HG02623 (cell line): ENCODE data around the gene A4GNT.
A peak's percentile ranks its signal among the peaks of the same experiment; 100 is the strongest.
"Not testable (repeated sequence)": the region's sequence is repeated elsewhere in the genome, so short reads cannot be mapped to it uniquely, and the experiment has no call there.

ENCODE experiments used
- ATAC-seq: cut with Tn5 transposase; IDR thresholded peaks from one replicate; pipeline ENCODE4 v1.9.1; 2021; ENCODE audit warnings: moderate library complexity; ENCODE audit not compliant: unreplicated experiment

Gene A4GNT

DNA sequence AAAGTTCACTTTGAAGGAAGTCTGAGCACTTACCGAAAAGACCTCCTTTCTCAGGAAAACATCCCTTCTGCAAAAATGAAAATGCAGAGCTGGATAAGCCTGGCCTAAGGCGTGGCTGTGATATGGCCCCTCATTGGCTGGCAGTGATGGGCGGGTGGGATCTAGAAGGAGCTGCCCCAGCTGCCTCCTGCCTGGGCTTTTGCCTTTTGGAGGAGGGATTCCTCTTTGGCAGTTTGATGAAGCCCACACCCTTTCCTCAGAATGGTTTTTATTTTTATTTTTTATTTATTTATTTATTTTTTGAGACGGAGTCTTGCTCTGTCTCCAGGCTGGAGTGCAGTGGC, 12.8 kb downstream of the A4GNT start:
- no peak for ATAC-seq

- ATAC-seq = peak; percentile 64
Observed at GRCh38 chr3:138118612-138119422, 13.4 kb downstream of the A4GNT start.

- ATAC-seq = peak; percentile 75
Observed at GRCh38 chr3:138114988-138115971, 16.9 kb downstream of the A4GNT start, which contains the start of gene DZIP1L. Gene DZIP1L (minus strand): TSS chr3:138115608. CDS start chr3:138103971, 11,637 bp downstream.

- ATAC-seq = no peak
Observed at GRCh38 chr3:138114431-138114918, 17.7 kb downstream of the A4GNT start.

DNA sequence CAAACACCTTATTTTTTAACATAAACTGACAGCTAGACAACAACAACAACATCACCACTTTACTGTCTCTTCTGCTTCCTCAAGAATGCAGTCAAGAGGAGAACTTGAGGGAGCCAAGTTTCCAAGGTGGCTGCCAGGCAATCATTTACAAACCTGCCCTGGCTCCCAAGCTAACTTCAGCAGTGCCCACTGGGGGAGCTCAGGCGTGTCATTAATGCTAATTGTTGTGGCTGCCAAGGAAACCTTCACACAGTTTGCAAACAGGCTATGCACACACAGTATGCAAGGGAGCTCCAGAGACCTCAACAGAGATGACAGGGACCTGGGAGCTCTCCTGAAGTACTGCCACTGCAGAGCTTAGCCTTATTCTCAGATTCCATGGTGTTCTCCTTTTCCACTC, 18.9 kb downstream of the A4GNT start:
- no peak for ATAC-seq

- ATAC-seq = no peak
Observed at GRCh38 chr3:138112362-138112761, 19.8 kb downstream of the A4GNT start.

DNA sequence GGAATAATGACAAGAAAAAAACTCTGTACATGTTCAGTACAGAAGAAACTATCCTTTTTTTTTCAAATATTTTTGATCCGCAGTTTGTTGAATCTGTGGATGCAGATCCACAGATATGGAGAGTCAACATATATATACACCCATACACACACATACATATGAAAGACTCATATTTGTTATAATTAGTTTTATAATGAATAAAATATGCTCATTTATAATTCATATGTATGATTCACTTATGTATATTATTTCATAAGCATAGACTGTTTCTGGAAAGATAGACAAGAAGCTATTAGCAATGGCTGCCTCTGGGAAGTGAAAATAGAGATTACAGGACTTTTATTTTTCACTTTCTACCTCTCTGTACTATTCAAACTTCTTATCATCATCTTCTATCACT, 26.6 kb downstream of the A4GNT start:
- ATAC-seq = no peak

GRCh38 chr3:138103466-138103865, 28.7 kb downstream of the A4GNT start:
- ATAC-seq = no peak

- ATAC-seq = not testable (repeated sequence)
Observed at GRCh38 chr3:138101351-138101940, 30.7 kb downstream of the A4GNT start.

DNA sequence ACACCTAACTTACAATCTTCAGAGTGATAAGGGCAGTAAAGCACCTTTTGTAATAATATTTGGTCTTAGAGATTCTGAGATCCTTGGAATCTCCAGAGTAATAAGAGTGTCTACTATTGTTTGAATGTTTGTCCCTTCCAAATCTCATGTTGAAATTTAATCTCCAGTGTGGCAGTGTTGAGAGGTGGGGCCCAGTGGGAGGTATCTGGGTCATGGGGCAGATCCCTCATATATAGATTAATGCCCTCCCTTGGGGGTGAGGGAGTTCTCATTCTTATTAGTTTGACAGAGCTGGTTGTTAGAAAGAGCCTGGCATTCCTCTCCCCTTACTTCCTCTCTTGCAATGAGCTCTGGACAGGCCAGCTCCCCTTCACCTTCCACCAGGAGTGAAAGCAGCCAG, 32.8 kb downstream of the A4GNT start:
- no peak for ATAC-seq

- ATAC-seq = no peak
Observed at GRCh38 chr3:138097192-138098172, 34.7 kb downstream of the A4GNT start.

DNA sequence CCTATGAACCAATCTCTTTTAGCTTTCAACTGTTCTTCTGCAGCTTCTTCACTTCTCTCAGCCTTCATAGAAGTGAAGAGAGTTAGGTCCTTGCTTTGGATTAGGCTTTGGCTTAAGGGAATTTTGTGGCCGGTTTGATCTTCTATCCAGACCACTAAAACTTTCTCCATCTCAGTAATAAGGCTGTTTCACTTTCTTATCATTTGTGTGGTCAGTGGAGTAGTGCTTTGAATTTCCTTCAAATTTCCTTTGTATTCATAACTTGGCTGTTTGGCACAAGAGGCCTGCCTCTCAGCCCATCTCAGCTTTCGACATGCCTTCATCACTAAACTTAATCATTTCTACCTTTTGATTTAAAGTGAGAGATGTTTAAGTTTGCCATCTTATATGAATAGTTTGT, 38.5 kb downstream of the A4GNT start:
- ATAC-seq = no peak

DNA sequence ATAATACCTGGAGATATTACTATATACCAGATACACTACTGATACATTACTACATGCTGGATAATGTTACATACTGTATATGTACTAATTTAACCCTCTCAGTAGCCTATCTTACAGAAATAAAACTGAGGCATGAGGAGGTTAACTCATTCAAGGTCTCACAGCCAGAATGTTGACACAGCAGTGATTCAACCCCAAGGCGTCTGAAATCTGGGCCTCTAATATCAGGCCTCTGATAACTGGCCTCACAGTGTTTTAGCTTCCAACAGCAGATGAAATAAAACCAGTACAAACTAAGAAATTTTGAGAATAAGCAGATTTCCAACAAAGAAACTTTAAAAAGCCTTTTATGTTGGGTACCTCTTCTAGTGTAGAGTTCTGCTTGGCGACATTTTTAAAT, 40.2 kb downstream of the A4GNT start:
- no peak for ATAC-seq

- no peak for ATAC-seq
Observed at GRCh38 chr3:138089091-138089490, 43.1 kb downstream of the A4GNT start.

GRCh38 chr3:138085745-138086144, 46.4 kb downstream of the A4GNT start:
- ATAC-seq = not testable (repeated sequence)

DNA sequence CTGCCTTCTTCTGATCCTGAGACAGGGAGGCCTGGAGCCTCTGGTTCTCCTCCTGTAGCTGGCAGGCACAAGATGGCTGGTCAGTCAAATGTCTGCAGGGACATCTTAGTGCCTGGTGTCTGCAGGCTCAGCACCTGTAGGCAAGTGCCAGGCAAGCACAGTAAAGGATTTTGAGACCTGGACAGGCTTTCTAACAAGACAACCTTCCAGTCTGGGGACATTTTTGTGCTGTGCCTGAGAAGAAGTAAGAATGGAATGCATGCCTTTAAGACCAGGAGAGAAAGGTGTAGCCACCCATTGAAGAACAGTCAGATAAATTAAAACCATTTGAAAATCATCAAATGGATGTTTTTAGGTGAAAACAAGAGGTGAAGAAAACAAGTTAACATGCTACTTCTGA, 48.0 kb downstream of the A4GNT start:
- no peak for ATAC-seq

DNA sequence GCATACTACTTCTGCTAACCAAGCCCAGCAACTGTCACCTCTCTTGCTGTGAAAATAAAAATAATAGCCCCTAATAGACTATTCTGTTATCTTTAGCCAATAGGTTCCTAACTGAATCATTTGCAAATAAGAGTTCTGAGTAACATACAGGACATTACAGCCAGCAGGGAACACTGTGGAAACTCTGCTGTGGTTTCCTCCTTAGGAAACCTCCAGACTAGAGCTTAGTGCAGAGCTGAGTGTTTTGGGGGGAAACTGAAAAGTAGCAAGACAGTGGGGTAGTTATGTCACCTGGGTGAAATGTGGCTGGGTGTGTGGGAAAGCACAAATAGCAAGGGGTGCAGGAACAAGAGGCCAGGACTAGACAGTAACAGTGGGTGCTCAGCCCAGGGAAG, 49.2 kb downstream of the A4GNT start:
- no peak for ATAC-seq

GRCh38 chr3:138082085-138082991, 49.9 kb downstream of the A4GNT start:
- ATAC-seq = no peak
